Parathyroid adenoma (tissue), 2 donors: ENCODE results near the gene CLIC6.

Experiments used
- H2AFZ ChIP-seq: fragments of 300-600 bp; sonication (generic); one replicate; pipeline ENCODE4 v1.7.0; 2017; ENCODE audit warnings: antibody characterized with exemption, mild to moderate bottlenecking
- H3K27ac ChIP-seq: fragments of 300-600 bp; sonication (generic); one replicate; pipeline ENCODE4 v1.7.0; 2017
- H3K27me3 ChIP-seq: fragments of 300-600 bp; sonication (generic); one replicate; pipeline ENCODE4 v1.7.0; 2017; ENCODE audit warnings: low read length; ENCODE audit not compliant: control insufficient read depth, insufficient read depth
- H3K36me3 ChIP-seq: fragments of 300-600 bp; sonication (generic); one replicate; pipeline ENCODE4 v1.7.0; 2017; ENCODE audit warnings: low read length; ENCODE audit not compliant: control insufficient read depth, insufficient read depth
- H3K4me1 ChIP-seq: fragments of 300-600 bp; sonication (generic); one replicate; pipeline ENCODE4 v1.7.0; 2017; ENCODE audit warnings: control low read depth
- H3K4me2 ChIP-seq: fragments of 300-600 bp; sonication (generic); one replicate; pipeline ENCODE4 v1.7.0; 2017; ENCODE audit warnings: low read length
- H3K4me3 ChIP-seq: fragments of 300-600 bp; sonication (generic); one replicate; pipeline ENCODE4 v1.7.0; 2017; ENCODE audit warnings: low read depth, low read length
- H3K79me2 ChIP-seq: fragments of 300-600 bp; sonication (generic); one replicate; pipeline ENCODE4 v1.7.0; 2017; ENCODE audit warnings: control low read depth
- H3K9ac ChIP-seq: fragments of 300-600 bp; sonication (generic); one replicate; pipeline ENCODE4 v1.7.0; 2017; ENCODE audit warnings: mild to moderate bottlenecking
- H3K9me3 ChIP-seq: fragments of 300-600 bp; sonication (generic); one replicate; pipeline ENCODE4 v1.7.0; 2017; ENCODE audit warnings: low read length; ENCODE audit not compliant: control insufficient read depth
- CTCF ChIP-seq: fragments of 300-600 bp; sonication (generic); IDR thresholded peaks from one replicate; pipeline ENCODE4 v1.7.0; 2017; ENCODE audit warnings: antibody characterized with exemption, mild to moderate bottlenecking
- donor health status: primary hyperparathyroidism.

Gene CLIC6

GRCh38 chr21:34649400-34649799, 19.4 kb upstream of the CLIC6 start:
- Histone ChIP-seq H3K27ac (no peak overlapping the region), H3K79me2 (no peaks in the 10 kb centered on the region), H2AFZ (no peak overlapping the region), H3K36me3 (no peaks in the 10 kb centered on the region), H3K4me1 (no peaks in the 10 kb centered on the region), H3K27me3 (no peaks in the 10 kb centered on the region), H3K9ac (no peak overlapping the region), H3K9me3 (no peaks in the 10 kb centered on the region), H3K4me2 (no peak overlapping the region), H3K4me3 (no peak overlapping the region)
- TF ChIP-seq CTCF, result no peak

GRCh38 chr21:34650861-34651431, 17.8 kb upstream of the CLIC6 start:
- Histone ChIP-seq H3K4me2 (no peak overlapping the region), H3K36me3 (no peaks in the 10 kb centered on the region), H3K9ac (no peak overlapping the region), H3K27me3 (no peaks in the 10 kb centered on the region), H3K4me3 (no peak overlapping the region), H3K4me1 (no peaks in the 10 kb centered on the region), H3K27ac (no peak overlapping the region), H3K79me2 (no peaks in the 10 kb centered on the region), H2AFZ (no peak overlapping the region), H3K9me3 (no peaks in the 10 kb centered on the region)
- no peak for TF ChIP-seq CTCF

- H3K27ac ChIP-seq, result no peak overlapping the region
- no peak overlapping the region for H3K4me2 ChIP-seq
- H3K79me2 ChIP-seq, result no peaks in the 10 kb centered on the region
- no peaks in the 10 kb centered on the region for H3K27me3 ChIP-seq
- no peaks in the 10 kb centered on the region for H3K4me1 ChIP-seq
- H3K36me3 ChIP-seq, result no peaks in the 10 kb centered on the region
- no peak for TF ChIP-seq CTCF
- no peak overlapping the region for H2AFZ ChIP-seq
- no peaks in the 10 kb centered on the region for H3K9me3 ChIP-seq
- H3K4me3 ChIP-seq, result no peak overlapping the region
- H3K9ac ChIP-seq, result no peak overlapping the region
Measured at GRCh38 chr21:34651642-34652041, 17.2 kb upstream of the CLIC6 start.

- Histone ChIP-seq H3K4me1 (no peaks in the 10 kb centered on the region), H3K4me2 (no peak overlapping the region), H3K9ac (no peak overlapping the region), H3K27ac (no peak overlapping the region), H3K79me2 (no peaks in the 10 kb centered on the region), H2AFZ (no peak overlapping the region), H3K27me3 (no peaks in the 10 kb centered on the region), H3K36me3 (no peaks in the 10 kb centered on the region), H3K9me3 (no peaks in the 10 kb centered on the region), H3K4me3 (no peak overlapping the region)
- TF ChIP-seq CTCF, result no peak
Measured at GRCh38 chr21:34653522-34653921, 15.3 kb upstream of the CLIC6 start.

GRCh38 chr21:34661848-34662247, 6.9 kb upstream of the CLIC6 start:
- no peaks in the 10 kb centered on the region for H3K9me3 ChIP-seq
- TF ChIP-seq CTCF, result no peak
- H3K4me3 ChIP-seq, result no peak overlapping the region
- no peak overlapping the region for H3K9ac ChIP-seq
- H3K4me1 ChIP-seq, result no peaks in the 10 kb centered on the region
- H3K27ac ChIP-seq, result no peak overlapping the region
- no peak overlapping the region for H2AFZ ChIP-seq
- no peaks in the 10 kb centered on the region for H3K36me3 ChIP-seq
- H3K4me2 ChIP-seq, result no peak overlapping the region
- no peaks in the 10 kb centered on the region for H3K27me3 ChIP-seq
- no peaks in the 10 kb centered on the region for H3K79me2 ChIP-seq
